DOHH2 (cell line): ENCODE results near the gene SGTA.

ENCODE experiments used
- H3F3A ChIP-seq: fragments of 200-600 bp; sonication (generic), shearing (Covaris generic); 2 replicates; pipeline ENCODE4 v1.6.0; 2016; ENCODE audit warnings: antibody characterized with exemption, mild to moderate bottlenecking; ENCODE audit not compliant: control insufficient read depth, insufficient read depth
- H3K27ac ChIP-seq: fragments of 200-600 bp; sonication (generic); 2 replicates; pipeline ENCODE4 v1.5.1; 2014; ENCODE audit warnings: low read depth, mild to moderate bottlenecking, low read length, moderate library complexity
- H3K27me3 ChIP-seq: fragments of 200-600 bp; sonication (generic); 2 replicates; pipeline ENCODE4 v1.6.1; 2014; ENCODE audit warnings: mild to moderate bottlenecking, low read length, mixed read lengths; ENCODE audit not compliant: control insufficient read depth
- H3K36me3 ChIP-seq: fragments of 200-600 bp; sonication (generic); 2 replicates; pipeline ENCODE4 v1.6.1; 2014; ENCODE audit warnings: mild to moderate bottlenecking, low read length, moderate library complexity, mixed read lengths; ENCODE audit not compliant: control insufficient read depth
- H3K4me1 ChIP-seq: fragments of 200-600 bp; sonication (generic); 2 replicates; pipeline ENCODE4 v1.6.1; 2014; ENCODE audit warnings: mild to moderate bottlenecking, low read length, mixed read lengths; ENCODE audit not compliant: control insufficient read depth
- H3K4me2 ChIP-seq: fragments of 200-600 bp; sonication (generic); 2 replicates; pipeline ENCODE4 v1.6.0; 2014; ENCODE audit warnings: mild to moderate bottlenecking, low read length, moderate library complexity
- H3K4me3 ChIP-seq: fragments of 200-600 bp; sonication (generic); 2 replicates; pipeline ENCODE4 v1.5.1; 2014; ENCODE audit warnings: mild to moderate bottlenecking, low read length, mixed read lengths
- H3K79me2 ChIP-seq: fragments of 200-600 bp; sonication (generic); 2 replicates; pipeline ENCODE4 v1.6.1; 2014; ENCODE audit warnings: mild to moderate bottlenecking, low read length, mixed read lengths; ENCODE audit not compliant: control insufficient read depth
- H3K9me2 ChIP-seq: fragments of 200-600 bp; sonication (generic); replicated peaks from 2 replicates; pipeline ENCODE4 v1.6.1; 2014; ENCODE audit warnings: mild to moderate bottlenecking, low read length, mixed read lengths; ENCODE audit not compliant: control insufficient read depth
- H3K9me3 ChIP-seq: fragments of 200-600 bp; sonication (generic); 2 replicates; pipeline ENCODE4 v1.6.1; 2014; ENCODE audit warnings: antibody characterized with exemption, low read length, mixed read lengths; ENCODE audit not compliant: control insufficient read depth, insufficient read depth
- H4K20me1 ChIP-seq: fragments of 200-600 bp; sonication (generic); 2 replicates; pipeline ENCODE4 v1.6.0; 2014; ENCODE audit warnings: low read depth, mild to moderate bottlenecking, antibody characterized with exemption, low read length, moderate library complexity; ENCODE audit not compliant: control insufficient read depth, insufficient read depth
- EZH2phosphoT487 ChIP-seq: fragments of 200-600 bp; sonication (generic); IDR thresholded peaks from 2 replicates; pipeline ENCODE4 v1.6.1; 2017; ENCODE audit warnings: borderline replicate concordance, mild to moderate bottlenecking, antibody characterized with exemption, low read length, moderate library complexity, mixed read lengths
- TF ChIP-seq, protein P1 (sequence below): fragments of 200-600 bp; sonication (generic); IDR thresholded peaks from one replicate; pipeline ENCODE4 v1.5.1; 2014; ENCODE audit warnings: antibody characterized with exemption, mild to moderate bottlenecking, low read depth, low read length; ENCODE audit not compliant: poor library complexity, severe bottlenecking

Gene SGTA

GRCh38 chr19:2774953-2775555 lies 8.0 kb downstream of the SGTA start:
- Histone ChIP-seq H3K79me2 (peaks cover 94% of the 10 kb centered on the region), H3K27ac (peak overlapping the region; percentile 71), H3K4me1 (peaks cover 42% of the 10 kb centered on the region), H3K36me3 (peaks cover 79% of the 10 kb centered on the region), H3F3A (peaks cover 4% of the 10 kb centered on the region; the same call in 1 of the 2 replicates), H3K4me2 (peak overlapping the region; percentile 90), H3K27me3 (no peaks in the 10 kb centered on the region), H3K9me3 (no peaks in the 10 kb centered on the region), H3K4me3 (peak overlapping the region; percentile 68), H4K20me1 (peaks cover 9% of the 10 kb centered on the region), H3K9me2 (no peaks in the 10 kb centered on the region)
- TF ChIP-seq, protein P1, sequence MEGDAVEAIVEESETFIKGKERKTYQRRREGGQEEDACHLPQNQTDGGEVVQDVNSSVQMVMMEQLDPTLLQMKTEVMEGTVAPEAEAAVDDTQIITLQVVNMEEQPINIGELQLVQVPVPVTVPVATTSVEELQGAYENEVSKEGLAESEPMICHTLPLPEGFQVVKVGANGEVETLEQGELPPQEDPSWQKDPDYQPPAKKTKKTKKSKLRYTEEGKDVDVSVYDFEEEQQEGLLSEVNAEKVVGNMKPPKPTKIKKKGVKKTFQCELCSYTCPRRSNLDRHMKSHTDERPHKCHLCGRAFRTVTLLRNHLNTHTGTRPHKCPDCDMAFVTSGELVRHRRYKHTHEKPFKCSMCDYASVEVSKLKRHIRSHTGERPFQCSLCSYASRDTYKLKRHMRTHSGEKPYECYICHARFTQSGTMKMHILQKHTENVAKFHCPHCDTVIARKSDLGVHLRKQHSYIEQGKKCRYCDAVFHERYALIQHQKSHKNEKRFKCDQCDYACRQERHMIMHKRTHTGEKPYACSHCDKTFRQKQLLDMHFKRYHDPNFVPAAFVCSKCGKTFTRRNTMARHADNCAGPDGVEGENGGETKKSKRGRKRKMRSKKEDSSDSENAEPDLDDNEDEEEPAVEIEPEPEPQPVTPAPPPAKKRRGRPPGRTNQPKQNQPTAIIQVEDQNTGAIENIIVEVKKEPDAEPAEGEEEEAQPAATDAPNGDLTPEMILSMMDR: no peak
- no peak for TF ChIP-seq EZH2phosphoT487

DNA sequence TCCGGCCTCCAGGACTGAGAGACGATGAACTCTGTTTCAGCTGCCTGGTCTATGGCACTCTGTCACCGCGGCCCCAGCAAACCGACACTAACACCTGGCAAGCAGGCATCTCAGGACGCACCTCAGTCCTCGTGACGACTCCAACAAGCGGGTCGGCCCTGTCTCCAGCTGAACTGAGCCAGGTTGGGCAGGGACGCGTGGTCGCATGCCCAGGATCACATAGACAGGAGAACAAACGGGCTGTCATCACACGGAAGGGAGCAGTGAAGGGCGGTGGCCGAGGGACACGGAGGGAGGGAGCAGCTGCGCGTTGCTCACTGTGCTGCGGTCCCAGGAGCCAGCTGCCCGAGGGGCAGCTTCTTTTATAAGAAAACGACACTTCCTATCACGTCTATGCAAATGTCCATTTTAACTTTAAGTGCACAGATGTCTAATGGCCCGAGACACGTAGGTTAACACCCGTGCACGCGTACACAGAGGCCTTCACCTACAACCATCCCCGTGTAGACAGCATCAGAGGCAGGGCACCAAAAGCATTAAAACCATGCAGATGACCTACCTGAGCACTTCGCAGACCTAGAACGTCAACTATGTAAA lies 8.9 kb downstream of the SGTA start:
- Histone ChIP-seq H3K79me2 (peaks cover 94% of the 10 kb centered on the region), H3K9me2 (no peaks in the 10 kb centered on the region), H3K4me1 (peaks cover 38% of the 10 kb centered on the region), H3K9me3 (no peaks in the 10 kb centered on the region), H3K27ac (peak overlapping the region; percentile 71), H4K20me1 (peaks cover 8% of the 10 kb centered on the region), H3K4me2 (peak overlapping the region; percentile 90), H3K4me3 (peak overlapping the region; percentile 68), H3K36me3 (peaks cover 74% of the 10 kb centered on the region), H3F3A (peaks cover 4% of the 10 kb centered on the region; the same call in 1 of the 2 replicates), H3K27me3 (no peaks in the 10 kb centered on the region)
- TF ChIP-seq, protein P1: no peak
- no peak for TF ChIP-seq EZH2phosphoT487

- TF ChIP-seq, protein P1: no peak
- no peak for TF ChIP-seq EZH2phosphoT487
- H3K4me2 ChIP-seq: no peak overlapping the region
- no peaks in the 10 kb centered on the region for H3K27me3 ChIP-seq
- peaks cover 76% of the 10 kb centered on the region for H3K36me3 ChIP-seq
- peaks cover 89% of the 10 kb centered on the region for H3K79me2 ChIP-seq
- no peaks in the 10 kb centered on the region for H3K9me2 ChIP-seq
- H3K4me3 ChIP-seq: no peak overlapping the region
- H3K27ac ChIP-seq: no peak overlapping the region
- peaks cover 29% of the 10 kb centered on the region for H3K4me1 ChIP-seq
- H3F3A ChIP-seq: peaks cover 4% of the 10 kb centered on the region; the same call in 1 of the 2 replicates
- H4K20me1 ChIP-seq: peaks cover 8% of the 10 kb centered on the region; the same call in 1 of the 2 replicates
- H3K9me3 ChIP-seq: no peaks in the 10 kb centered on the region
Measured at GRCh38 chr19:2771786-2772674, 11.0 kb downstream of the SGTA start.
